Coronary artery (tissue), 2 donors: Measurements from ENCODE around the gene SPEN.
A peak's percentile ranks its signal among the peaks of the same experiment; 100 is the strongest.

Source experiments
- DNase-seq: peaks from one replicate; pipeline ENCODE4 v3.0.0-alpha.2; 2017; ENCODE audit warnings: low spot score
- H3K27ac ChIP-seq, 2 donors: fragments of 200-600 bp; sonication (generic); one replicate each; pipeline ENCODE4 v1.5.1; 2016 to 2019
- H3K4me3 ChIP-seq: fragments of 200-600 bp; sonication (generic); 2 replicates; pipeline ENCODE4 v1.5.1; 2016; ENCODE audit warnings: mild to moderate bottlenecking, moderate library complexity
- TF ChIP-seq, protein P1 (sequence below): fragments of 200-600 bp; sonication (generic); IDR thresholded peaks from one replicate; pipeline ENCODE4 v1.5.1; 2019; ENCODE audit warnings: antibody characterized with exemption

The SPEN gene

DNA sequence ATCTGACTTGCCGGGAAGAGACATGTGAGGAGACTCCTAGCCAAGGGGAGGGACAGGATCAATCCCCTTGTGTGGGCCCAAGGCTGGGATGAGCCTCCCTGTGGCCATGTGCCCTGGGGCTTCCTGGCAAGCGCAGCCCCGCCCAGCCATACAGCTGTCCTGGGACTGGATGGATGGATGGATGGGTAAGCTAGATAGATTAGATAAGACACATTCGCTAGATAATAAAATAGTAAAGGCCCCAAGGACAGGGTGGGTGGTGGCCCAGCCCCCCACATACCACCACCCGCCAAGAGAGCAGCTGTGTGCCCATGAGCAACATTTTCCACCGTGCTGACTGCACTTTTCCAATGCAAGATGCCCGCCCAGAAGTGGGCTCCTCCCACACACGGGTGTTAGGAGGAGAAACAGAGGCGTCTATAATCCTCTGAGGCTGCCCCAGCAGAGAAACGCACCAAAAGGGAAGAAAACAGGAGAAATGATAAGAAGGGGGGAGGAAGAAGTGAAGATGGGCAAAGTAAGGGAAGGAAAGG, 103.3 kb downstream of the SPEN start:
- TF ChIP-seq, protein P1, sequence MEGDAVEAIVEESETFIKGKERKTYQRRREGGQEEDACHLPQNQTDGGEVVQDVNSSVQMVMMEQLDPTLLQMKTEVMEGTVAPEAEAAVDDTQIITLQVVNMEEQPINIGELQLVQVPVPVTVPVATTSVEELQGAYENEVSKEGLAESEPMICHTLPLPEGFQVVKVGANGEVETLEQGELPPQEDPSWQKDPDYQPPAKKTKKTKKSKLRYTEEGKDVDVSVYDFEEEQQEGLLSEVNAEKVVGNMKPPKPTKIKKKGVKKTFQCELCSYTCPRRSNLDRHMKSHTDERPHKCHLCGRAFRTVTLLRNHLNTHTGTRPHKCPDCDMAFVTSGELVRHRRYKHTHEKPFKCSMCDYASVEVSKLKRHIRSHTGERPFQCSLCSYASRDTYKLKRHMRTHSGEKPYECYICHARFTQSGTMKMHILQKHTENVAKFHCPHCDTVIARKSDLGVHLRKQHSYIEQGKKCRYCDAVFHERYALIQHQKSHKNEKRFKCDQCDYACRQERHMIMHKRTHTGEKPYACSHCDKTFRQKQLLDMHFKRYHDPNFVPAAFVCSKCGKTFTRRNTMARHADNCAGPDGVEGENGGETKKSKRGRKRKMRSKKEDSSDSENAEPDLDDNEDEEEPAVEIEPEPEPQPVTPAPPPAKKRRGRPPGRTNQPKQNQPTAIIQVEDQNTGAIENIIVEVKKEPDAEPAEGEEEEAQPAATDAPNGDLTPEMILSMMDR: no peak
- no peak for DNase-seq
- peak overlapping the region; percentile 93 to 95 for H3K27ac ChIP-seq
- H3K4me3 ChIP-seq: peak overlapping the region; percentile 26

DNA sequence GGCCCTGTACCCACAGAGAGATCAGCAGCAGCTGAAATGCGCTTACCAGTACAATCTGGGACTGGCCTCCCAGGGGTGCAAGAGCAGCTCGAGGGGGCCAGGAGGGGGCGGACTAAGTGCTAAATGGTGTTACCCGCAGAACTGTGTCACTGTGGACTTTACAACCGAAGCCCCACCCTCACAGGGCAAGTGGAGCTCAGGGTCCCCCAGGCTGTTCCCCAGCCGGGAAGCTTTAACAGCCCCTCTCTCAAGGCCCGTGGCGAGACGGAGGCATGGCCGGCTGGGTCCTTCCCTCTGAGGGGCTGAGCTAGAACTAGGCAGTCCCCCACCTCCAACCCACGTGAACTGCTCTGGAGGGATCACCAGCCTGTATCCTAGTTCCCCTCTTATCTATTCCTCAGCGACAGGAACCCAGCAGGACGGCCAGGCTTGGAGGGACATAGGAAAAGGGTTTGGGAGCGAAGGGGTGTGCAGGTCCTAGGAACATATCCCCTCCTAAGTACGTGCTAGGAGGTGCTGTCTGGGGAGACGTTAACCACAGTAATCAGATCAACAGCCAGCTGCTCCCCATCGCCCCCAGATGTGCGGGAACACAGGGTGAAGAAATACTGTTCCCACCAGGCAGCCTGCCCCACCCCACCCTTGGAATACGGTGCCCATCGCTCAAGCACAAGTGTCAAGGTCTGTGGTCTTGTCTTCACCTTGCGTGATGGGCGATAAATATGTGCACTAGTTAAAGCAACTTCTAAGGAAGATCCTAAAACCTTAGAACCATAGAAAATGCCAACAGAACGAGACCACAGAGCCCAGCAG, 104.0 kb downstream of the SPEN start:
- TF ChIP-seq, protein P1: no peak

DNA sequence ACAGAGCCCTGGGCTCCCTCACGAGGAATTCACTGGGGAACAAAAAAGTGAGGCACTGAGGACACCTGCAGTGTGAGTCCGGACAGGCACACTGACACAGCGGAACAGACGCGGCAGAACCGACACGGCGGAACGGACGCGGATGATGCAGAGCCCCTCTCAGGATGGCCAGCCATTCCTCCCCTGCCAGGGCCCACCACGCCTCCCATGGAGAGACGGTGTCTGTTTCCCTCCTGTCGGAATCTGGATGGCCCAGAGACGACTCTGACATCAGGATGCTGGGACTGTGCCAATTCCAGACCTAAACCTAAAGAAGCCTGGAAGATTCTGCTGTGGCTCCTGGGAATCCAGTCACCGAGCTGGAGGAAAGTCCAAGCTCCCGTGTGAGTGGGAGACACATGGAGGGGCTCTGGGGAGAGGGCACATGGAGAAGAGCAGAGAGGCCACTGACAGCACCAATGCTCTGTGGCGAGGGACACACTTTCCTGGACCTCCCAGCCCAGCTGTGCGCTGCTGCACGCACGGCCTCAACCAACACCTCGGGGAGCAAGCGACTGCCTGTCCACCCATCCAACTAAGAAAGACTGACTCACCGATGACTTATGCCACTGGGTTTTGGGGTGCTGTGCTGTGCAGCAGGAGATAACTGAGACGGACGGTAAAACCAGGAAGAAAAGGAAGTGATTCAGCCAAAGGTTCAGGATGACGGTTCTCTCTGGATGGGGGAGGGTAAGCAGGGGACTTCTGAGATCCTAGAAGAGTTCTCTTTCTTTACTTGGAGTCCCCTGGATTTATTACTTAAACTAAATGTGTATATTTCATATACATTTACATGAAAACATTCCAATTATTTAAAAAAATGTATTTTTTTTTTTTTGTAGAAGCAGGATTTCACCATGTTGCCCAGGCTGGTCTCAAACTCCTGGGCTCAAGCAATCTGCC, 105.1 kb downstream of the SPEN start:
- no peak for DNase-seq
- Histone ChIP-seq H3K27ac (peak overlapping the region; percentile 93 to 95), H3K4me3 (no peak overlapping the region)
- TF ChIP-seq, protein P1: no peak

More for the DNA sequence above, 104.0 kb downstream of the SPEN start:
- H3K27ac ChIP-seq: peak overlapping the region; percentile 93 to 95
- H3K4me3 ChIP-seq: peak overlapping the region; percentile 26
- no peak for DNase-seq

DNA sequence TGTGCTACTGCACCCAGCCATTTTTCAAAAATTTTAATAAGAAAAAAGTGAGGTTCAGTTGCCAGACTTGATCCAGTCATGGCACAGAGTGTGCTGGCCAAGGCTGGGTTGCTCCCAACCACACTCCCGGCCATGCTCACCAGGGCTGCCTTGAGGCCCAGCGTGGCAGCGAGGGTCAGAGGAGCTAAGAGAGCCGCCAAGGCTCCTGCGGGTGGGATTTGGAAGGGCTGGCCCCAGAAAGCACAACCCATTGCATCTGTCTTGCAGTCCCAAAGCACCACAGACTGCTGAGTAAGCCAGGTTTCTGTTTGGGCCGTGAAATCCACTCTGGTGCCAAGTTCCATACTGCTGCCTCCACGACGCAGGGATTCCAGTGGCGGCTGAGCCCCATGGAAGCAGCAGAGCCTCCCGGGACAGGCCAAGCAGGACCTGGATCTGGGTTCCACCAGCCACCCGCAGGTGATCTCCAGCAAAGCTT, 105.8 kb downstream of the SPEN start:
- DNase-seq: no peak
- TF ChIP-seq, protein P1: no peak
- peak overlapping the region; percentile 45 to 76 for H3K27ac ChIP-seq
- peak overlapping the region; percentile 8 for H3K4me3 ChIP-seq

DNA sequence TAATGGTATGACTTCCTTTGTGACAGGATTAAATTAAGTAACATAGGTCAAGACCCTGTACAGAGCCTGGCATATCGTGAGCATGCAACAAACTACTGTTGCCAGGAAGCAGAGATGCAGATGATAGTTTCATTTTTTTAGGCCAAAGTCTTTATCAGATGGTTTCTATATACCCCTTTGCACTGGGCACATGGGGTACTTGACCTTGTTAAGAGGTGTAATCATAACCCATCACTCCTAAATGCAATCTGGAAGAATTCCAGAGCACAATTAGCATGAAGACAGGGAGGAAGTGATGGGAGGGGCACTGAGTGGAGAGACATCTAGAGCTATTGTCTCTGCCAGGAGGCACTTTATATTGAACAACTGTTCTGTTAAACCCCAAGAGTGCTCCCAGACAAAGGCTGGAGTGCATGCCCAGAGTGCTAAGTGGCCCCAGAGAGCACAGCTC, 106.3 kb downstream of the SPEN start:
- TF ChIP-seq, protein P1: no peak
- DNase-seq: no peak
- peak overlapping the region; percentile 8 for H3K4me3 ChIP-seq
- peak overlapping the region; percentile 45 to 76 for H3K27ac ChIP-seq

DNA sequence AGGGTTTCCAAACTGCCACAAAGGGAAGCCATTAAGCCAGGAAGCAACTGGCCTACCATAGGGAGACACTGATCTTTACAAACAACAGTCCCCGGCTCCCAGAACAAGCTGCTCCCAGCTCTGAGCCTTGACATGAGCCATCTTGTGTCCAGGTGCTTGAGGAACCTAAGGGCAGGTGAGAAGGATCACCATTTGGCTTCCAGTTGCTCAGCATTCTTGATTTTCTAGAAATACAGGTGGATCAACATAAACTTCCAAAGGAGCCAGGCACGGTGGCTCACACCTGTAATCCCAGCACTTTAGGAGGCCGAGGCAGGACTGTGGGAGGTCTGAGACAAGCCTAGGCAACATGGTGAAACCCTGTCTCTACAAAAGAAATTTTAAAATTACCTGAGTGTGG, 106.8 kb downstream of the SPEN start:
- H3K4me3 ChIP-seq: no peak overlapping the region
- peak overlapping the region; percentile 45 to 76 for H3K27ac ChIP-seq
- TF ChIP-seq, protein P1: no peak
- no peak for DNase-seq
